Lung (tissue), 12 donors: ENCODE data around the gene RASSF1. TPM values are rescaled to one million over a fixed set of nuclear protein-coding genes. Genes with fewer than 3 reads are reported as not detected.

Source experiments
- ATAC-seq: fragments of 200-7000 bp; cut with Tn5 transposase; one replicate; pipeline ENCODE4 v1.9.1; 2020; ENCODE audit warnings: moderate number of reproducible peaks; ENCODE audit not compliant: insufficient read depth, low FRiP score
- DNase-seq, 3 donors: peaks; one replicate each; pipeline ENCODE4 v3.0.0-alpha.2; 2013 to 2017
- H3K27ac ChIP-seq, 2 donors: one replicate each; pipeline ENCODE4 v1.5.1; 2013; ENCODE audit warnings: mild to moderate bottlenecking in 2 of 2, moderate library complexity in 2 of 2, control low read depth in 1 of 2, inconsistent platforms in 1 of 2, low read depth in 1 of 2, low read length in 1 of 2
- H3K27me3 ChIP-seq, 3 donors: one replicate each; pipeline ENCODE4 v1.5.1; 2013; ENCODE audit warnings: low read length in 2 of 3; ENCODE audit not compliant: control insufficient read depth in 3 of 3, insufficient read depth in 3 of 3
- H3K36me3 ChIP-seq, 4 donors: one replicate each; pipeline ENCODE4 v1.5.1; 2013; ENCODE audit warnings: low read length in 4 of 4, mild to moderate bottlenecking in 1 of 4, moderate library complexity in 1 of 4; ENCODE audit not compliant: control insufficient read depth in 4 of 4, insufficient read depth in 4 of 4
- H3K4me1 ChIP-seq, 5 donors: one replicate each; pipeline ENCODE4 v1.5.1; 2013; ENCODE audit warnings: low read length in 5 of 5, mild to moderate bottlenecking in 2 of 5, moderate library complexity in 1 of 5; ENCODE audit not compliant: control insufficient read depth in 5 of 5, insufficient read depth in 5 of 5
- H3K4me3 ChIP-seq: one replicate; pipeline ENCODE4 v1.5.1; 2013; ENCODE audit warnings: mild to moderate bottlenecking, control low read depth, moderate library complexity
- H3K9ac ChIP-seq, 2 donors: one replicate each; pipeline ENCODE4 v1.5.1; 2013; ENCODE audit warnings: low read length in 2 of 2, control low read depth in 1 of 2; ENCODE audit not compliant: insufficient read depth in 1 of 2
- H3K9me3 ChIP-seq, 4 donors: one replicate each; pipeline ENCODE4 v1.5.1; 2013; ENCODE audit warnings: low read length in 3 of 4, mild to moderate bottlenecking in 1 of 4, moderate library complexity in 1 of 4; ENCODE audit not compliant: control insufficient read depth in 4 of 4, insufficient read depth in 3 of 4
- CTCF ChIP-seq: IDR thresholded peaks from 2 replicates; pipeline ENCODE4 v1.5.1; 2012; ENCODE audit warnings: mild to moderate bottlenecking; ENCODE audit errors: control extremely low read depth, extremely low read depth
- WGBS, 2 donors: extraction: QIAGEN DNeasy Blood & Tissue Kit; methylation state at CpG; one replicate each; pipeline ENCODE4 v1.1.7; 2013; 5-methylcytosine and 5-hydroxymethylcytosine counted together
- polyA plus RNA-seq, 2 donors: library from polyadenylated mRNA; stranded (reverse); fragments of 200-250 nt; gene quantifications; one replicate each; pipeline ENCODE4 v1.2.1, GENCODE V29; 2013
- total RNA-seq, 2 donors: library from RNA; depleted of rRNA in 1 of 2; stranded (reverse); fragments of >200 nt in 1 of 2; gene quantifications; one replicate each; pipeline ENCODE4 v1.2.1, GENCODE V29; 2014 to 2021
- donor health status: control.
- donor health status: control.
- donor health status: Bipolar disorder and iron deficiency.
- donor health status: healthy.
- donor health status: DM: yes; HTN: yes; CAD: no.

The RASSF1 gene
- total and polyA plus RNA-seq, 4 donors, result 36.3 to 59.0 (median 42.0) TPM

GRCh38 chr3:50338965-50339364 lies 1.7 kb downstream of the RASSF1 start:
- peak overlapping the region in 1 of 2 donors; percentile 96 for H3K27ac ChIP-seq
- ATAC-seq (no peak), DNase-seq (no peak)
- H3K36me3 ChIP-seq, result peaks cover 0 to 5% (median 0%) of the 10 kb centered on the region in 4 donors
- H3K4me1 ChIP-seq, result peaks cover 10 to 58% (median 21%) of the 10 kb centered on the region in 5 donors
- TF ChIP-seq CTCF, result no peak
- H3K4me3 ChIP-seq, result no peak overlapping the region
- H3K27me3 ChIP-seq, result peaks cover 0 to 5% (median 0%) of the 10 kb centered on the region in 3 donors
- 26 to 56% methylated on average over 5 of the region's 5 CpGs for WGBS, 2 donors
- H3K9ac ChIP-seq, result peak overlapping the region in 1 of 2 donors; percentile 65
- no peaks in the 10 kb centered on the region for H3K9me3 ChIP-seq

GRCh38 chr3:50337175-50337861 lies 3.3 kb downstream of the RASSF1 start:
- DNase-seq, result peak; percentile 99
- WGBS, 2 donors, result 0% methylated on average over 77 to 79 of the region's 79 CpGs
- H3K4me1 ChIP-seq, result peaks cover 10 to 58% (median 21%) of the 10 kb centered on the region in 5 donors

GRCh38 chr3:50336452-50337174 lies 4.0 kb downstream of the RASSF1 start:
- 1 to 3% methylated on average over 26 to 31 of the region's 31 CpGs for WGBS, 2 donors
- Histone ChIP-seq H3K36me3 (peaks cover 4 to 13% (median 9%) of the 10 kb centered on the region in 4 donors), H3K27ac (peak overlapping the region; percentile 89 to 96), H3K9me3 (no peaks in the 10 kb centered on the region), H3K4me3 (peak overlapping the region; percentile 90), H3K27me3 (peaks cover 0 to 5% (median 0%) of the 10 kb centered on the region in 3 donors), H3K9ac (peak overlapping the region; percentile 63 to 89), H3K4me1 (peaks cover 10 to 53% (median 20%) of the 10 kb centered on the region in 5 donors)
- DNase-seq (no peak), ATAC-seq (peak; percentile 10)
- TF ChIP-seq CTCF, result no peak

More at GRCh38 chr3:50337175-50337861, 3.3 kb downstream of the RASSF1 start:
- TF ChIP-seq CTCF, result no peak
- Histone ChIP-seq H3K27ac (peak overlapping the region; percentile 89 to 96), H3K9ac (peak overlapping the region; percentile 63 to 89), H3K4me3 (peak overlapping the region; percentile 90), H3K9me3 (no peaks in the 10 kb centered on the region), H3K27me3 (peaks cover 0 to 5% (median 0%) of the 10 kb centered on the region in 3 donors), H3K36me3 (peaks cover 0 to 7% (median 2%) of the 10 kb centered on the region in 4 donors)
- peak; percentile 84 for ATAC-seq
